ENCODE data around the gene STX18. TPM values are rescaled to one million over a fixed set of nuclear protein-coding genes. Genes with fewer than 3 reads are reported as not detected.

The STX18 gene
- total and polyA plus RNA-seq, 2 donors (not counting 3 experiments of a cell fraction or from before 2014, with no cell fraction given), result 30.7 to 31.2 TPM

GRCh38 chr4:4395849-4396627, 145.8 kb downstream of the STX18 start:
- TF ChIP-seq, protein P1, sequence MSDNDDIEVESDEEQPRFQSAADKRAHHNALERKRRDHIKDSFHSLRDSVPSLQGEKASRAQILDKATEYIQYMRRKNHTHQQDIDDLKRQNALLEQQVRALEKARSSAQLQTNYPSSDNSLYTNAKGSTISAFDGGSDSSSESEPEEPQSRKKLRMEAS (IDR thresholded peaks at IDR 0.05; ENCODE audit: insufficient read depth, insufficient read length), result no peak
- TF ChIP-seq POLR2A (IDR thresholded peaks at IDR 0.05; ENCODE audit: low read depth, low read length), result no peak
- no peak for TF ChIP-seq GATA2 (IDR thresholded peaks at IDR 0.05; ENCODE audit: insufficient read depth, insufficient read length, low read depth, low read length)
- no peak for TF ChIP-seq POLR2AphosphoS5 (IDR thresholded peaks at IDR 0.05; ENCODE audit: insufficient read depth, low read depth, low read length)
- TF ChIP-seq JUN (IDR thresholded peaks at IDR 0.05; ENCODE audit: borderline replicate concordance, insufficient read depth, insufficient read length, low read depth), result no peak
- TF ChIP-seq CTCF (IDR thresholded peaks at IDR 0.05; ENCODE audit: extremely low read depth in 1 of 2, insufficient read depth in 1 of 2, low read depth in 1 of 2, low read length in 2 of 2), result no peak
- TF ChIP-seq EZH2 (IDR thresholded peaks at IDR 0.05; ENCODE audit: borderline replicate concordance, low read depth, low read length, severe bottlenecking), result no peak
- no peak for TF ChIP-seq FOS (IDR thresholded peaks at IDR 0.05; ENCODE audit: borderline replicate concordance, insufficient read depth, low read length)
- TF ChIP-seq MYC (IDR thresholded peaks at IDR 0.05; ENCODE audit: low read depth, low read length), result no peak
- H3K36me3 ChIP-seq (ENCODE audit: control insufficient read depth in 2 of 2, extremely low read depth in 1 of 2, insufficient read depth in 2 of 2, low read length in 2 of 2), result no peaks in the 10 kb centered on the region
- intact Hi-C loops (cut with micrococcal nuclease) (no loop called here), dilution Hi-C loops (cut with MboI; ENCODE audit: extremely low pct_ligation_motif_present, low sequenced_read_pairs) (no loop called here)
- no peaks in the 10 kb centered on the region for H3K4me1 ChIP-seq (ENCODE audit: control insufficient read depth, extremely low read depth, insufficient read depth, low read length)
- no peak overlapping the region for H3K4me2 ChIP-seq (ENCODE audit: insufficient read depth, low read length)
- H3K9ac ChIP-seq (replicated peaks; ENCODE audit: extremely low read depth, insufficient read depth, low read length), result no peak overlapping the region
- CTCF ChIA-PET, result interaction anchor here (1.1 kb wide), 1 partner anchor 12 kb away, joined by 4 read pairs; no protein-coding TSS in a partner anchor
- DNase-seq (ENCODE audit: low read depth, low spot score) (no peak), FAIRE-seq (no peak)
- no peak overlapping the region for H2AFZ ChIP-seq (ENCODE audit: low read depth, low read length)
- no peaks in the 10 kb centered on the region for H4K20me1 ChIP-seq (replicated peaks; ENCODE audit: control insufficient read depth, extremely low read depth, insufficient read depth, low read length)
- H3K27me3 ChIP-seq (ENCODE audit: control insufficient read depth in 2 of 2, insufficient read depth in 2 of 2, low read length in 2 of 2), result peaks cover 4 to 9% of the 10 kb centered on the region in 2 experiments
- no peaks in the 10 kb centered on the region for H3K79me2 ChIP-seq (ENCODE audit: control insufficient read depth, insufficient read depth, low read length)
- BruUV-seq (replicated peaks), result no TSS peak
- POLR2A ChIA-PET, result interaction anchor here (0.6 kb wide), 1 partner anchor 14 kb away, joined by 3 read pairs; no protein-coding TSS in a partner anchor
- H3K9me3 ChIP-seq (replicated peaks; ENCODE audit: control insufficient read depth, insufficient read depth, low read length), result no peaks in the 10 kb centered on the region
- H3K4me3 ChIP-seq (replicated peaks in 1 of 3; ENCODE audit: insufficient read depth in 1 of 3, low read depth in 1 of 3, low read length in 3 of 3), result no peak overlapping the region
- H3K9me1 ChIP-seq (replicated peaks; ENCODE audit: control insufficient read depth, extremely low read depth, insufficient read depth, low read length), result no peaks in the 10 kb centered on the region
- no peak overlapping the region for H3K27ac ChIP-seq (ENCODE audit: insufficient read depth, low read depth, low read length)
